ENCODE measurements around the gene WSCD2. TPM values are rescaled to one million over a fixed set of nuclear protein-coding genes. Genes with fewer than 3 reads are reported as not detected.

The WSCD2 gene
- total RNA-seq, 1 experiment from 2014 or later: not detected

- no TSS peak for BruUV-seq (replicated peaks)
- Histone ChIP-seq H3K4me3 (ENCODE audit: low read depth, low read length) (no peak overlapping the region), H3K9me3 (no peaks in the 10 kb centered on the region), H3K36me3 (ENCODE audit: control insufficient read depth, insufficient read depth, low read length) (no peaks in the 10 kb centered on the region), H3K4me1 (no peaks in the 10 kb centered on the region), H3K27me3 (replicated peaks; ENCODE audit: control insufficient read depth, insufficient read depth, low read length) (no peaks in the 10 kb centered on the region)
- ChIA-PET POLR2A (no interaction called here), CTCF (interaction anchor here (1.1 to 3.1 kb wide), 5 partner anchors 64 to 275 kb away, joined by 3 to 15 read pairs (median 7); partner anchors contain the start of gene WSCD2)
- Mint-ChIP-seq H3K4me1 (ENCODE audit: low read depth, unreplicated experiment) (no peaks in the 10 kb centered on the region), H3K27me3 (ENCODE audit: insufficient read depth, unreplicated experiment) (peaks cover 13% of the 10 kb centered on the region), H3K27ac (ENCODE audit: unreplicated experiment) (no peak overlapping the region), H3K36me3 (ENCODE audit: insufficient read depth, unreplicated experiment) (no peaks in the 10 kb centered on the region), H3K4me3 (ENCODE audit: unreplicated experiment) (no peak overlapping the region), H3K9me3 (ENCODE audit: unreplicated experiment) (no peaks in the 10 kb centered on the region)
- TF ChIP-seq CTCF (IDR thresholded peaks at IDR 0.05; ENCODE audit: insufficient read depth in 1 of 2, low read depth in 1 of 2, low read length in 1 of 2, severe bottlenecking in 1 of 2, unreplicated experiment in 1 of 2): peak; percentile 51 to 78
- intact Hi-C loops (cut with micrococcal nuclease; ENCODE audit: unreplicated experiment): loop anchor here (1.0 kb wide), 1 partner anchor 201 kb away; no protein-coding TSS in a partner anchor
- DNase-seq: peak in 1 of 2 experiments; percentile 43
These were observed 64.8 kb downstream of the WSCD2 start for GRCh38 chr12:108193917-108194316.

- TF ChIP-seq CTCF (IDR thresholded peaks at IDR 0.05; ENCODE audit: insufficient read depth in 1 of 2, low read depth in 1 of 2, low read length in 1 of 2, severe bottlenecking in 1 of 2, unreplicated experiment in 1 of 2): no peak
These were observed 65.5 kb downstream of the WSCD2 start for GRCh38 chr12:108194585-108194984.

DNA sequence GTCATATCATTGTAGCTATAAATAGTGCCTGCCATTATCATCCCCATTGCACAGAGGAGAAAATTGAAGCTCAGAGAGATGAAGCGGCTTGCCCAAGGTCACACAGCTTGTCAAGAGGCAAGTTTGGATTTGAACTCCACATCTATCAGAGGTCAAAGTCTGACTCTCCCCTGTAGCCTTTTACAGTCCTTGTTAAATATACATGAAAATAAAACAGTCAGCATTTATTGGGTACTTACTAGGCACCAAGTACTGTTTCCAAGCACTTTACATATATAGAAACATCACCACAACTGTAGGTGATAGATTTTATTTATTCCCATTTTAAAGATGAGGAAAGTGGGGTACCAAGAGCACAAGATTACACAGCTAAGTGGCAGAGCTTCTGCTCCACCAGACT, 67.2 kb downstream of the WSCD2 start:
- H3K4me3 ChIP-seq (ENCODE audit: low read depth, low read length): no peak overlapping the region
- Mint-ChIP-seq H3K9me3 (ENCODE audit: unreplicated experiment) (no peaks in the 10 kb centered on the region), H3K27me3 (ENCODE audit: insufficient read depth, unreplicated experiment) (peaks cover 10% of the 10 kb centered on the region), H3K4me1 (ENCODE audit: low read depth, unreplicated experiment) (no peaks in the 10 kb centered on the region), H3K4me3 (ENCODE audit: unreplicated experiment) (no peak overlapping the region), H3K36me3 (ENCODE audit: insufficient read depth, unreplicated experiment) (no peaks in the 10 kb centered on the region), H3K27ac (ENCODE audit: unreplicated experiment) (no peak overlapping the region)
- no peaks in the 10 kb centered on the region for H3K36me3 ChIP-seq (ENCODE audit: control insufficient read depth, insufficient read depth, low read length)
- no peaks in the 10 kb centered on the region for H3K9me3 ChIP-seq
- H3K4me1 ChIP-seq: no peaks in the 10 kb centered on the region
- TF ChIP-seq CTCF (IDR thresholded peaks at IDR 0.05; ENCODE audit: insufficient read depth in 1 of 2, low read depth in 1 of 2, low read length in 1 of 2, severe bottlenecking in 1 of 2, unreplicated experiment in 1 of 2): no peak
- BruUV-seq (replicated peaks): no TSS peak
- ChIA-PET CTCF (interaction anchor here (2.6 to 3.1 kb wide), 2 partner anchors 204 to 206 kb away, joined by 15 read pairs; no protein-coding TSS in a partner anchor), POLR2A (no interaction called here)
- DNase-seq: no peak
- H3K27me3 ChIP-seq (replicated peaks; ENCODE audit: control insufficient read depth, insufficient read depth, low read length): no peaks in the 10 kb centered on the region
- intact Hi-C loops (cut with micrococcal nuclease; ENCODE audit: unreplicated experiment): no loop called here

More at GRCh38 chr12:108194585-108194984, 65.5 kb downstream of the WSCD2 start:
- Histone ChIP-seq H3K27me3 (replicated peaks; ENCODE audit: control insufficient read depth, insufficient read depth, low read length) (no peaks in the 10 kb centered on the region), H3K9me3 (no peaks in the 10 kb centered on the region), H3K4me1 (no peaks in the 10 kb centered on the region), H3K4me3 (ENCODE audit: low read depth, low read length) (no peak overlapping the region), H3K36me3 (ENCODE audit: control insufficient read depth, insufficient read depth, low read length) (no peaks in the 10 kb centered on the region)
- peak in 1 of 2 experiments; percentile 6 for DNase-seq
- POLR2A ChIA-PET: no interaction called here
- Mint-ChIP-seq H3K4me1 (ENCODE audit: low read depth, unreplicated experiment) (no peaks in the 10 kb centered on the region), H3K27ac (ENCODE audit: unreplicated experiment) (no peak overlapping the region), H3K4me3 (ENCODE audit: unreplicated experiment) (no peak overlapping the region), H3K27me3 (ENCODE audit: insufficient read depth, unreplicated experiment) (peaks cover 13% of the 10 kb centered on the region), H3K9me3 (ENCODE audit: unreplicated experiment) (no peaks in the 10 kb centered on the region), H3K36me3 (ENCODE audit: insufficient read depth, unreplicated experiment) (no peaks in the 10 kb centered on the region)
- CTCF ChIA-PET: interaction anchor here (1.0 to 3.1 kb wide), 6 partner anchors 65 to 765 kb away, joined by 3 to 15 read pairs (median 6); partner anchors contain the start of gene WSCD2
- intact Hi-C loops (cut with micrococcal nuclease; ENCODE audit: unreplicated experiment): loop anchor here (1.0 kb wide), 1 partner anchor 201 kb away; no protein-coding TSS in a partner anchor
- no TSS peak for BruUV-seq (replicated peaks)
